Stimulated activated CD4-positive, alpha-beta T cell treated with anti-CD3 and anti-CD28 coated beads, Interleukin-12 subunit alpha, Interleukin-12 subunit beta, amount 100 ng/mL, for 4 hours (primary cell): ENCODE measurements around the gene NXPH2.

Source experiments
- DNase-seq: peaks from one replicate; pipeline ENCODE4 v3.0.0-alpha.2; 2020

The NXPH2 gene

DNA sequence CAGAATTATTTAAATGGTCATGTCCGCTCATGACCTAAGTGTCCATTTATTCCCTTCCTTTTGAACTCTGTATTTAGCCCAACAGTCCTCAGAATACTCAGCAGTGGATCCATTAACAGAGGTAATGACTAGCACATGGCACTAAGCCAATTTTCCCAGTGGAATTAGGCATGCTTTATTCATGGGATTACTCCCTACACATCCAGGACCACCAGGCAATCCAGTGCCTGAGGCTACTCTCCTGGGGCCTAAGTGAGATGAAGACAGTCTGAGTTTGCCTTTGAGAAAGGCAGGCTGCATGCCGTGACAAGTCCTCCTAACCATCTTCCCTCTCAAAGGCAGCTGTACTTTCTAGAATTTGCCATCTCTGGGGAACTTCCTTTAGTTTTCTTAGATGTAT lies 150.0 kb downstream of the NXPH2 start:
- DNase-seq, result no peak

DNA sequence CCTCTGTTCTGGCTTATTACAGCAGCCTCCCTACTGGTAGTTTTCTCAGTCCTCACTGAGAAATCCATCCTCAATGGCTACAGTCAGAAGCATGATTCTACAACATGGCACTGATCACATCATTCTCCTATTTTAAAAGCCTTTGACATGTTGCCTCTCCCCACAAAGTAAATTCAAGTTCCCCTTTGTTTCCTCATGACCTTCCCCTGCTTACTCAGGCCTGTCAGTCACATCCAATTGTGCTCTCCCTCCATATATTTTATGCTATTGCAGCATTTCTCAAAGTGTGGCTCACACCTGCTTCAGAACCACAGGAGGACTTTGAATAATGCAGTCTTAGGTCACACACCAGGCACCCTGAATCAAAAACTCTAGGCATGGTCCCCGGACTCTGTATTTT lies 154.0 kb downstream of the NXPH2 start:
- DNase-seq, result no peak

DNA sequence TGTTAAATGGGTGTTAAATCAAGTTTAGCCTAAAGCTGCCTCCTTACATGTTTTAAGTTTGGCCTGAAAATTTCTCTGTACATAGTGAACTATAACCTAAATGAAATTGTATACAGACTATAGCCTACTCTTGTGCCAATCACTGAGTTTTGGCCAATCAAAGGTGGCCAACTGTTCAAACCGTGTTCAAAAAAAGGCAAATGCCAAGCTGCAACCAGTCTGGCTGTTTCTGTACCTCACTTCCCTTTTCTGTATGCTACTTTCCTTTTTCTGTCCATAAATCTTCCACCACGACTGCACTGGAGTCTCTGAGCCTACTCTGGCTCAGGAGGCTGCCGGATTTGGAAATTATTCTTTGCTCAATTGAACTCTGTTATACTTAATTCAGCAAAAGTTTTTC lies 157.6 kb downstream of the NXPH2 start:
- DNase-seq, result no peak

- no peak for DNase-seq
These were observed 159.1 kb downstream of the NXPH2 start for GRCh38 chr2:138621139-138621538.

DNA sequence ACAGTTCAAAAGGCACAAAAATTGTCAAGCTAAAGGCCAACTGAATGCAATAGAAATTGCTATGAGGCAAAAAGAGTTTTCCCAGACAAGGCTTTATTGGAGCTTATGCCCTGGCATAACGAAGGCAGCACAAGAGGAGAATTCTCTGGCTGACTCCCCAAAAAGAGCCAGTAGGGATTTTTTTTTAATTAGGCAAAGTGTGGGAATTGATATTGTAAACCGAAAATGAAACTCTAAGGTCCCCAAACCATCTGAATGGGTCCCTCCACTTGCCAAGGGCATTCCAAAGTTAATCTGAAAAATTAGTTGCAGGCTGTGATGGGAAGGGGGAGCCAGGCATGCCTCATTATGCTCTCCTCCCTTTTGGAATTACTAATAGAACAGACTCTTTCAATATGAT lies 159.8 kb downstream of the NXPH2 start:
- no peak for DNase-seq
